ENCODE data around the gene GANAB. TPM values are rescaled to one million over a fixed set of nuclear protein-coding genes. Genes with fewer than 3 reads are reported as not detected.

GANAB gene
- total RNA-seq, 2 experiments from 2014 or later = 290 to 291 TPM

DNA sequence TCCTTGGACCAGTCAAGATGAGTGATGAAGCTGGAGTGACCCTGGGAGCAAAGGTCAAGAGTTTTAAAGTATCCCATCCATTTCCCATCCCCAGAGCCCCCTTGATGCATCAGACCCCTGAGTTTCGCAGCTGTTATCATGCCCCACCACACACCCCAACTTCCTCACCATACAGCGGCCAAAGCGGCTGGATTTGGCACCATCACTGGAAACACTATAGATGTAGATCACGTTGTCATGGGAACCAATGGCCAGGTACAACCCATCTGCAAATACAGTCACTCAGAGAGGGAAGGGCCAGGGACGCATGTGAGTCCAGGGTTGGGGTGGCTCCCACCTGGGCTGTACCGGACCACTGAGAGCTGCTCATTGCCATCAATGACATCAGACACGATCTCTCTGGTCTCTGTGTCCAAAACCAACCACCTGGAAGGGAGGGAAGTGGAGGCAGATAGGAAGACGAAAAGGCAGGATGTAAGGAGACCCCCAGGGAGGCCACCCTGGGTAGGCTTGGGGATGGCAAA lies 42.6 kb downstream of the GANAB start:
- H3K4me3 Mint-ChIP-seq = peak overlapping the region; percentile 54
- no peaks in the 10 kb centered on the region for H3K27me3 Mint-ChIP-seq
- POLR2A ChIA-PET = no interaction called here

DNA sequence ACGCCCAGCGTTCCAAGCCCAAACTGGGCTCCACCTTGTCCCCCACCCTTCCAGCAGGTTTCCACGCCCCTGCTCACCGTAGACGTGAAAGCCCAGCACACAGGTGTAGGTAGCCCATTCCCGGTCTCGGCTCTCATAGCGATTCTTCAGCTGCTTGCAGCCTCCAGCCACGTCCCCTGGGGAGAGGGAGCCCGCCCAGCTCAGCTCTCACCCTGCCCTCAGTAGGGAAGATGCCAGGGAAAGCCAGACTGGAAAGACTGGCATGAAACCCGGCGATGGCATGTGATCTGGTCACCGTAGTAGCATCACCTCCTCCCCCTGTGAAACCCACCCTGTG lies 43.4 kb downstream of the GANAB start:
- Mint-ChIP-seq H3K27me3 (no peaks in the 10 kb centered on the region), H3K4me1 (peaks cover 50% of the 10 kb centered on the region), H3K4me3 (peak overlapping the region; percentile 54), H3K27ac (peak overlapping the region; percentile 81), H3K9me3 (no peaks in the 10 kb centered on the region), H3K36me3 (ENCODE audit: low read depth) (peaks cover 70% of the 10 kb centered on the region)
- ChIA-PET POLR2A (no interaction called here), CTCF (interaction anchor here (1.0 to 2.4 kb wide), 3 partner anchors 10 to 62 kb away, joined by 3 to 7 read pairs (median 5); partner anchors contain the start of genes C11orf98, CSKMT, EML3 and ROM1)
- DNase-seq = no peak

More for the DNA sequence above, 42.6 kb downstream of the GANAB start:
- Mint-ChIP-seq H3K36me3 (ENCODE audit: low read depth) (peaks cover 66% of the 10 kb centered on the region), H3K27ac (peak overlapping the region; percentile 81), H3K4me1 (peaks cover 49% of the 10 kb centered on the region), H3K9me3 (no peaks in the 10 kb centered on the region)
- no peak for DNase-seq
- CTCF ChIA-PET = interaction anchor here (1.0 to 1.7 kb wide), 5 partner anchors 9 to 17 kb away, joined by 3 to 5 read pairs (median 4); partner anchors contain the start of genes EML3, ROM1 and TUT1

GRCh38 chr11:62602141-62603071 lies 44.0 kb downstream of the GANAB start:
- Mint-ChIP-seq H3K9me3 (no peaks in the 10 kb centered on the region), H3K4me3 (peak overlapping the region; percentile 85), H3K27me3 (no peaks in the 10 kb centered on the region), H3K27ac (peak overlapping the region; percentile 95), H3K36me3 (ENCODE audit: low read depth) (peaks cover 70% of the 10 kb centered on the region), H3K4me1 (peaks cover 50% of the 10 kb centered on the region)
- POLR2A ChIA-PET = interaction anchor here (0.6 to 1.9 kb wide), 7 partner anchors 11 to 279 kb away, joined by 3 to 18 read pairs (median 3); partner anchors contain the start of genes EEF1G, SLC3A2, TUT1 and UQCC3
- peak; percentile 22 for DNase-seq
- CTCF ChIA-PET = interaction anchor here (1.0 to 3.7 kb wide), 7 partner anchors 8 to 62 kb away, joined by 3 to 25 read pairs (median 6); partner anchors contain the start of genes C11orf98, CSKMT, EML3 and GANAB

DNA sequence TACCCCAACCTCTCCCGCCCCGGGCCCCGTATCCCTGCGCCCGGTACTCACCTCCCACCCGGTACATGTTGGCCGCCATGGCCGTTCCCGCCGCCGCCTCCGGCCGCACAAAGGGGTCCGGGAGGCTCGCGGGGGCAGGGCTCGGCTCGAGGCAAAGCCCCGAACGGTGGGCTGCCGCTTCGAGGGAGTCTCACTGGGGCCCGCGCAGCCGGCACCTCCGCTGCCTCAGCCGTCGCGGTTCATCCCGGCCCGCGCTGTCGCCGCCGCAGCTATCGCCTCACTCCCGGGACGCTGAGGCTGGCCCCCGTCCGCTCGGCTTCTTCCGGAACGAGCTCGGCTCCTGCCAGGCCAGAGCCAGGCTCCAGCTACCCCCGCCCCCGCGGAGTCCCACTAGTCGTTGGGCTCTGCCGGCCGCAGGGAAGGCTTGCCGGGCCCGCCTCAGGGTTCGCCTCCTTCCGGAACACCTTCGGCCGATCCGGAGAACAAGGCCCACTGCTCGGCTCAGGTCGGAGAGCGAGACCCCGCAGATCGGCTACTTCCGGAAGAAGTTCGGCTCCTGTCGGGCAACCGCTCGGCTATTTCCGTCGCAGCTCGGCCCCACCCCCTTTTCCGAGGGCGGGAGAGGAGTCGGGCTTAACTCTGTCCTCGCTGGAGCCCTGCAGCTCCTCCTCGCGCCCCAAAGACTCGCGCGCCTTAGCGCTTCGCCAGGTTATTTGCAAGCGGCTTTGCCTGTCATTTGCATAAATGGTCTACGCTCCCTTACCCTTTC lies 44.9 kb downstream of the GANAB start, which contains the start of gene MTA2:
MTA2 (minus strand) TSS at position 494 of the 769 bp plus-strand sequence; CDS start at position 79, 415 bp downstream.
- H3K4me3 Mint-ChIP-seq = peak within 1 kb of the TSS; percentile 85
- ChIA-PET CTCF (interaction anchor here (1.2 to 3.7 kb wide), 8 partner anchors 9 to 177 kb away, joined by 3 to 25 read pairs (median 5); partner anchors contain the start of genes C11orf98, CSKMT, GANAB and ROM1), POLR2A (interaction anchor here (0.5 to 1.9 kb wide), 9 partner anchors 10 to 280 kb away, joined by 3 to 18 read pairs (median 3); partner anchors contain the start of genes C11orf98, CSKMT, EEF1G and SLC3A2)
- H3K27ac Mint-ChIP-seq = peak within 1 kb of the TSS; percentile 95
- H3K36me3 Mint-ChIP-seq (ENCODE audit: low read depth) = peaks cover 72% of the 10 kb centered on the region
- peaks cover 56% of the 10 kb centered on the region for H3K4me1 Mint-ChIP-seq
- H3K27me3 Mint-ChIP-seq = no peaks in the 10 kb centered on the region
- peak; percentile 99 for DNase-seq
- no peaks in the 10 kb centered on the region for H3K9me3 Mint-ChIP-seq

GRCh38 chr11:62601122-62601371 lies 45.4 kb downstream of the GANAB start:
- peak; percentile 52 for DNase-seq
- Mint-ChIP-seq H3K27ac (peak overlapping the region; percentile 95), H3K27me3 (no peaks in the 10 kb centered on the region), H3K4me3 (peak overlapping the region; percentile 85), H3K36me3 (ENCODE audit: low read depth) (peaks cover 74% of the 10 kb centered on the region), H3K9me3 (no peaks in the 10 kb centered on the region), H3K4me1 (peaks cover 56% of the 10 kb centered on the region)
- CTCF ChIA-PET = interaction anchor here (0.7 to 3.7 kb wide), 9 partner anchors 9 to 176 kb away, joined by 3 to 25 read pairs (median 4); partner anchors contain the start of genes C11orf98, CSKMT, GANAB and ROM1
- POLR2A ChIA-PET = interaction anchor here (0.9 to 1.9 kb wide), 3 partner anchors 9 to 64 kb away, joined by 3 to 18 read pairs (median 6); partner anchors contain the start of genes C11orf98, CSKMT, EEF1G and TUT1

DNA sequence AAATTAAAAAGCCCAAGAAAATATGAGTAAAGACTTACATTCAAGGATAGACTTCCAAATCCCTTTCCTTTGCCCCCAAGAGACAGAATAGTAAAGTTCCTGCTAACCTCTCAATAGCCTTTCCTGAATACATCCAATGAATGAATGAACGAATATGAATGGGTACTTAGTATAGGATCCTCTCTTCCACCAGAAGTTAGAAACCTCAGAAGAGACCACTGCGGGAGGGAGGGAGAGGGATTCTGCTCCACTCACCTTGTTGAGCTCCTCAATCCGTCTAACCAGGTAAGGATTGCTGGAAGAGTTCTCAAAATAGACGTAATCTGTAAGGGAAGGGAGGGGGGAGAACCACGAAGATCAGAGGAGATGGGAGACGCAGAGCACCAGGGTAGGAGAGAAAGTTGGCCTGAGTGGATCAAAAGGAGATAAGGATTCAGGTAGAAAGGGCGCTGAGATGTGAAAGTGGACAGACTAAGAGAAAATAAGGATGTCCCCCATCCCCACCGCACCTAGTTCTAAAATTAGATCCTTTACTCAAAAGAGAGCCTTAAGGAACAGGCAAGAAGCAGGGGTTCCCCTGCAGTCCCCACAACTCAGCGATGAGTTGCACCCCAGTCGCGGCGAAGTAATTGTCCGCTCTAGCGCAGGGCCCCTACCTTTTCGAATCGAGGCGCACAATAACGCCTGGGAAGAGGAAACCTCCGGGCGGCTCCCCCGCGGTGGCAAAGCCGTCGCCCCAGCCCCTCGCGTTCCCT lies 45.9 kb downstream of the GANAB start:
- Mint-ChIP-seq H3K4me1 (peaks cover 57% of the 10 kb centered on the region), H3K36me3 (ENCODE audit: low read depth) (peaks cover 75% of the 10 kb centered on the region), H3K27me3 (no peaks in the 10 kb centered on the region), H3K9me3 (no peaks in the 10 kb centered on the region), H3K4me3 (peak overlapping the region; percentile 85), H3K27ac (peak overlapping the region; percentile 95)
- CTCF ChIA-PET = interaction anchor here (0.7 to 3.7 kb wide), 8 partner anchors 8 to 176 kb away, joined by 3 to 25 read pairs (median 4); partner anchors contain the start of genes ROM1 and TUT1
- DNase-seq = no peak
- POLR2A ChIA-PET = interaction anchor here (0.6 to 1.9 kb wide), 2 partner anchors 9 to 71 kb away, joined by 3 to 18 read pairs; partner anchors contain the start of genes LBHD1, TUT1 and UQCC3

- H3K27ac Mint-ChIP-seq = peak overlapping the region; percentile 95
Observed at GRCh38 chr11:62599901-62600300, 46.5 kb downstream of the GANAB start.

GRCh38 chr11:62599069-62599696 lies 47.2 kb downstream of the GANAB start:
- ChIA-PET POLR2A (interaction anchor here (0.5 to 1.3 kb wide), 4 partner anchors 8 to 255 kb away, joined by 3 to 7 read pairs (median 4); partner anchors contain the start of genes C11orf98, CSKMT and TUT1), CTCF (interaction anchor here (0.8 to 3.7 kb wide), 11 partner anchors 9 to 175 kb away, joined by 3 to 25 read pairs (median 3); partner anchors contain the start of genes C11orf98, CSKMT and LRRN4CL)
- peak overlapping the region; percentile 85 for H3K4me3 Mint-ChIP-seq
- DNase-seq = peak; percentile 99
- peaks cover 83% of the 10 kb centered on the region for H3K36me3 Mint-ChIP-seq (ENCODE audit: low read depth)
- H3K27me3 Mint-ChIP-seq = no peaks in the 10 kb centered on the region
- no peaks in the 10 kb centered on the region for H3K9me3 Mint-ChIP-seq
- peak overlapping the region; percentile 95 for H3K27ac Mint-ChIP-seq
- H3K4me1 Mint-ChIP-seq = peaks cover 60% of the 10 kb centered on the region

More at GRCh38 chr11:62599901-62600300, 46.5 kb downstream of the GANAB start:
- Mint-ChIP-seq H3K27me3 (no peaks in the 10 kb centered on the region), H3K36me3 (ENCODE audit: low read depth) (peaks cover 77% of the 10 kb centered on the region), H3K4me1 (peaks cover 57% of the 10 kb centered on the region), H3K9me3 (no peaks in the 10 kb centered on the region), H3K4me3 (peak overlapping the region; percentile 85)
- ChIA-PET POLR2A (interaction anchor here (0.6 to 1.3 kb wide), 4 partner anchors 9 to 254 kb away, joined by 3 to 7 read pairs (median 3); partner anchors contain the start of genes C11orf98, CSKMT, LBHD1 and TUT1), CTCF (interaction anchor here (0.8 to 3.7 kb wide), 12 partner anchors 8 to 175 kb away, joined by 3 to 25 read pairs (median 4); partner anchors contain the start of genes LRRN4CL and TUT1)
- DNase-seq = no peak

GRCh38 chr11:62595124-62595523 lies 51.3 kb downstream of the GANAB start:
- no peak overlapping the region for H3K4me3 Mint-ChIP-seq
- no peaks in the 10 kb centered on the region for H3K27me3 Mint-ChIP-seq
- peaks cover 73% of the 10 kb centered on the region for H3K36me3 Mint-ChIP-seq (ENCODE audit: low read depth)

DNA sequence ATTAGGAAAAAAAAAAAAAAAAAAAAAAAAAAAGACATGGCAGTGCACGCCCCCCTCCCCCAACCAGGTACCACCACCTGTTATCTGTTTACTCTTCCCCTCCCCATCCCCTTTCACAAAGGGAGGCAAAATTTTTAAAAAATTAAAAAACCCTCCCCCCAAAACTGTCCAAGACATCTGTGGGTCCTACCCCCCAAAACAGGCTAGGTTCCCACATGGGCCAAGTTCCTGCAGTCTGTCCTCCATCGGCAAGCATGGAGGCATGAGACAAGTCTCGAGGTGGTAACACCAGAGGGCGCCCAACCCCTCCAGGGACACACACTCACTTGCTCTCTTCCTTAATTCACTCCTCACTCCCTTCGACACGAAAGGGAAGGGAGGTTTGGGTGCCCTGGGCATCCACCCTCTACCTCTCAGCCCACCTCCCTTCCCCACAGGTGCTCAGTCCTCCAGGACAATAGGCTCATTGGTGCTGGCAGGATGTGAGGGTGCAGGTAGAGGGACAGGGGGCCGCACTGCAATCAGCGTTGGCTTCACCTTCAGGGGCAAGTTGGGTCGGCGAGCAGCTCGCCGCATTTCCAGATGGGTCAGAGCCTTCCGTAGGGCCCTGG lies 52.9 kb downstream of the GANAB start:
- ChIA-PET CTCF (interaction anchor here (0.6 to 4.5 kb wide), 17 partner anchors 8 to 288 kb away, joined by 3 to 25 read pairs (median 4); partner anchors contain the start of genes AHNAK, B3GAT3, EEF1G and MTA2), POLR2A (interaction anchor here (0.6 kb wide), 2 partner anchors 29 to 758 kb away, joined by 3 to 4 read pairs; no protein-coding TSS in a partner anchor)
- peaks cover 63% of the 10 kb centered on the region for H3K36me3 Mint-ChIP-seq (ENCODE audit: low read depth)
- H3K4me1 Mint-ChIP-seq = peaks cover 73% of the 10 kb centered on the region
- peak overlapping the region; percentile 87 for H3K27ac Mint-ChIP-seq
- peak overlapping the region; percentile 58 for H3K4me3 Mint-ChIP-seq
- H3K27me3 Mint-ChIP-seq = no peaks in the 10 kb centered on the region
- no peaks in the 10 kb centered on the region for H3K9me3 Mint-ChIP-seq
- DNase-seq = peak; percentile 90

More at GRCh38 chr11:62595124-62595523, 51.3 kb downstream of the GANAB start:
- peaks cover 74% of the 10 kb centered on the region for H3K4me1 Mint-ChIP-seq
- peak overlapping the region; percentile 43 for H3K27ac Mint-ChIP-seq
- ChIA-PET POLR2A (no interaction called here), CTCF (interaction anchor here (0.6 to 4.5 kb wide), 5 partner anchors 16 to 144 kb away, joined by 3 to 25 read pairs (median 3); partner anchors contain the start of gene AHNAK)
- H3K9me3 Mint-ChIP-seq = no peaks in the 10 kb centered on the region
- DNase-seq = no peak
